ENCODE measurements around the gene DST. TPM values are rescaled to one million over a fixed set of nuclear protein-coding genes. Genes with fewer than 3 reads are reported as not detected.

The DST gene
- total RNA-seq, 1 experiment from 2014 or later: 132 TPM

DNA sequence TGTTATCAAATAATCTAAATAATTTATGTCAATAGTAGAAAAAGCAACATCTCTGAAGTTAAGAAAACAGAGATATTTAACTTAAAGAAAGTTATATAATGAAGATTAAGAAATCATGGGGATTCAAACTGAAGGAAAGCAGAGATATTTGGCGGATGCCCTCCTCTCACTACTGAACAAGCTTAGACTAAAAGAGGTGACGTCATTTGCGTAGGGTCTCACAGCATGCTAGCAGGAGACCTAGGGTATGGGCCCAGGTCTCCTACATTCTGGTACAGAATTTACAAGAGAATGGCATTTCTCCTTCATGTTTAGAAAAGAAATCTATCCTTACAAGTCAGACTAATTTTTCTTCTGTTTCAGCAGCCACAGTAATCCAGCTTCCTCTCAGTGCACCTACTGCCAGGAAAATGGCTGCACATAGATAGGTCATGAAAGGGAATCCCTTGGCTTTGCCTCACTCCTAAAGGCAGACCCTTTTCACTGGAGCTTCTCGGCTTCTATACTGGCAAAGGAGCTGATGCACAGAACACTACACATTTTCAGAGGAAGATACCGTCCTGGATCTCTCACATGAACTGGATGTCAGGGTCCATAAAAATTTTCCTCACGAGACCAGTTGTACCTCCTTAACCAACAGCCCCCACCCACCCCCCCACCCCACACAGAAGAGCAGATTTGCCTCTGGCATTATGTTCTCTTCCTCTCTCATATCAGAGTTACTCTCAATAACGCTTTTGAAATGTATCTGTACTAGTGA, 41.8 kb upstream of the DST start:
- ATAC-seq (peak; percentile 26; the same call in 1 of the 2 replicates), DNase-seq (ENCODE audit: low spot score) (no peak)
- Mint-ChIP-seq H3K4me1 (peaks cover 17% of the 10 kb centered on the region), H3K27ac (no peak overlapping the region), H3K27me3 (ENCODE audit: low read depth) (no peaks in the 10 kb centered on the region), H3K36me3 (no peaks in the 10 kb centered on the region), H3K9me3 (no peaks in the 10 kb centered on the region), H3K4me3 (no peak overlapping the region)
- TF ChIP-seq NR1H2 (CRISPR knock-in tag; IDR thresholded peaks at IDR 0.05) (no peak), ZNF671 (CRISPR knock-in tag; IDR thresholded peaks at IDR 0.05) (no peak), ZNF416 (CRISPR knock-in tag; IDR thresholded peaks at IDR 0.05) (no peak), IRF2 (CRISPR knock-in tag; IDR thresholded peaks at IDR 0.05; ENCODE audit: borderline replicate concordance, low read depth) (no peak)
- TF ChIP-seq, protein P1, sequence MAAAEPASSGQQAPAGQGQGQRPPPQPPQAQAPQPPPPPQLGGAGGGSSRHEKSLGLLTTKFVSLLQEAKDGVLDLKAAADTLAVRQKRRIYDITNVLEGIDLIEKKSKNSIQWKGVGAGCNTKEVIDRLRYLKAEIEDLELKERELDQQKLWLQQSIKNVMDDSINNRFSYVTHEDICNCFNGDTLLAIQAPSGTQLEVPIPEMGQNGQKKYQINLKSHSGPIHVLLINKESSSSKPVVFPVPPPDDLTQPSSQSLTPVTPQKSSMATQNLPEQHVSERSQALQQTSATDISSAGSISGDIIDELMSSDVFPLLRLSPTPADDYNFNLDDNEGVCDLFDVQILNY (CRISPR knock-in tag; IDR thresholded peaks at IDR 0.05): no peak
- TF ChIP-seq, protein P2, sequence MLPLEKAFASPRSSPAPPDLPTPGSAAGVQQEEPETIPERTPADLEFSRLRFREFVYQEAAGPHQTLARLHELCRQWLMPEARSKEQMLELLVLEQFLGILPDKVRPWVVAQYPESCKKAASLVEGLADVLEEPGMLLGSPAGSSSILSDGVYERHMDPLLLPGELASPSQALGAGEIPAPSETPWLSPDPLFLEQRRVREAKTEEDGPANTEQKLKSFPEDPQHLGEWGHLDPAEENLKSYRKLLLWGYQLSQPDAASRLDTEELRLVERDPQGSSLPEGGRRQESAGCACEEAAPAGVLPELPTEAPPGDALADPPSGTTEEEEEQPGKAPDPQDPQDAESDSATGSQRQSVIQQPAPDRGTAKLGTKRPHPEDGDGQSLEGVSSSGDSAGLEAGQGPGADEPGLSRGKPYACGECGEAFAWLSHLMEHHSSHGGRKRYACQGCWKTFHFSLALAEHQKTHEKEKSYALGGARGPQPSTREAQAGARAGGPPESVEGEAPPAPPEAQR (CRISPR knock-in tag; IDR thresholded peaks at IDR 0.05): no peak
- POLR2A ChIA-PET: no interaction called here
- CTCF ChIA-PET: interaction anchor here (0.8 to 1.0 kb wide), 2 partner anchors 14 to 25 kb away, joined by 3 to 4 read pairs; no protein-coding TSS in a partner anchor

DNA sequence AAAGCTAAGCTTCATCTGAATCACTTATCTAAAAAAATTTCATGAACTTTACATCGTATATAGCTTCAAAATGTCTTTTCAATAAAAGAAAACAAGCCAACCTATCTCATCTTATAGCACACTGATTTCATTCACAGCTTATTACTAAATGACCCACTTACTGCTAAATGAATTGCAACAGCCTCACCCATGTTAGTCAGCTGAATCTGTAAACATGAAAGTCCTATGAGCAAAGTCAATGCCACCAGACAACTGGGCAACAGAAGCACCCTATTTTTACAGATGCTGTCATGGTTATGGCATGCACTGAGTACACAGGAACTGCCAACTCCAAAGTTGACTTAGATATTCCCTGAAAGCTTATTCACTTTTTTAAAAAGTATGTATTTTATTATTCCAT, 41.2 kb upstream of the DST start:
- Mint-ChIP-seq H3K36me3 (no peaks in the 10 kb centered on the region), H3K4me3 (no peak overlapping the region), H3K4me1 (peaks cover 13% of the 10 kb centered on the region), H3K27ac (no peak overlapping the region; the same call in 1 of the 2 replicates), H3K27me3 (ENCODE audit: low read depth) (no peaks in the 10 kb centered on the region), H3K9me3 (no peaks in the 10 kb centered on the region)
- ATAC-seq (no peak), DNase-seq (ENCODE audit: low spot score) (no peak)
- TF ChIP-seq GABPB1 (CRISPR knock-in tag; IDR thresholded peaks at IDR 0.05) (peak; percentile 95), RELA (CRISPR knock-in tag; IDR thresholded peaks at IDR 0.05; ENCODE audit: borderline replicate concordance) (no peak)
- ChIA-PET CTCF (interaction anchor here (0.7 to 1.0 kb wide), 2 partner anchors 15 to 168 kb away, joined by 3 read pairs; no protein-coding TSS in a partner anchor), POLR2A (no interaction called here)

DNA sequence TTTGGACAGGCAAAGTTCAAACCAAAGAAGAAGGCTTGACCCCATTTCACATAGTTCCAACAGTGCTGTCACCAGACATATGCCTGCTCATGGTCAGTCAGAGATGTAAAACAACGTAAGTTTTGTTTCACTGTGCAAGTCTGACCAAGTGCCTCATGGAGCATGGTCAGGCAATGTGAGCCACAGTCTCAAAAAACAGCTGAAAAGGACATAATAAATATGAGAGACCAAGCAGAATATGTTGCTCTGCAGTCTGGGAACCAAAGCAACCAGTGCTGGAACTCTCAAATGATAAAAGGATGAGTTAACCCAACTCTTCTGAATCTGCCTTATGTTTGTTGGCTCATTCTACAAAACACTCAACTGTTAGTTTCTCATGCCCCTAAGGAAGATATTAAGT, 39.9 kb upstream of the DST start:
- no peak for ATAC-seq
- peaks cover 9% of the 10 kb centered on the region for H3K4me1 Mint-ChIP-seq
- DNase-seq (ENCODE audit: low spot score): no peak
- no peaks in the 10 kb centered on the region for H3K27me3 Mint-ChIP-seq (ENCODE audit: low read depth)
- ChIA-PET CTCF (no interaction called here), POLR2A (no interaction called here)
- no peak overlapping the region for H3K4me3 Mint-ChIP-seq
- no peaks in the 10 kb centered on the region for H3K9me3 Mint-ChIP-seq
- H3K27ac Mint-ChIP-seq: no peak overlapping the region
- no peaks in the 10 kb centered on the region for H3K36me3 Mint-ChIP-seq
- no peak for TF ChIP-seq ZNF263 (CRISPR knock-in tag; IDR thresholded peaks at IDR 0.05; ENCODE audit: low read depth)
- TF ChIP-seq TEAD4 (CRISPR knock-in tag; IDR thresholded peaks at IDR 0.05): no peak
- TF ChIP-seq, protein P3, sequence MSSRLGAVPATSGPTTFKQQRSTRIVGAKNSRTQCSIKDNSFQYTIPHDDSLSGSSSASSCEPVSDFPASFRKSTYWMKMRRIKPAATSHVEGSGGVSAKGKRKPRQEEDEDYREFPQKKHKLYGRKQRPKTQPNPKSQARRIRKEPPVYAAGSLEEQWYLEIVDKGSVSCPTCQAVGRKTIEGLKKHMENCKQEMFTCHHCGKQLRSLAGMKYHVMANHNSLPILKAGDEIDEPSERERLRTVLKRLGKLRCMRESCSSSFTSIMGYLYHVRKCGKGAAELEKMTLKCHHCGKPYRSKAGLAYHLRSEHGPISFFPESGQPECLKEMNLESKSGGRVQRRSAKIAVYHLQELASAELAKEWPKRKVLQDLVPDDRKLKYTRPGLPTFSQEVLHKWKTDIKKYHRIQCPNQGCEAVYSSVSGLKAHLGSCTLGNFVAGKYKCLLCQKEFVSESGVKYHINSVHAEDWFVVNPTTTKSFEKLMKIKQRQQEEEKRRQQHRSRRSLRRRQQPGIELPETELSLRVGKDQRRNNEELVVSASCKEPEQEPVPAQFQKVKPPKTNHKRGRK (CRISPR knock-in tag; IDR thresholded peaks at IDR 0.05; ENCODE audit: borderline replicate concordance): no peak
- no peak for TF ChIP-seq IRF2 (CRISPR knock-in tag; IDR thresholded peaks at IDR 0.05; ENCODE audit: borderline replicate concordance, low read depth)
- TF ChIP-seq ZNF219 (CRISPR knock-in tag; IDR thresholded peaks at IDR 0.05; ENCODE audit: borderline replicate concordance): no peak
- TF ChIP-seq CREM (CRISPR knock-in tag; IDR thresholded peaks at IDR 0.05): no peak
- no peak for TF ChIP-seq NR2C2 (CRISPR knock-in tag; IDR thresholded peaks at IDR 0.05)
- no peak for TF ChIP-seq JAZF1 (CRISPR knock-in tag; IDR thresholded peaks at IDR 0.05)
- no peak for TF ChIP-seq TCF7 (CRISPR knock-in tag; IDR thresholded peaks at IDR 0.05; ENCODE audit: low read depth)
- TF ChIP-seq, protein P4, sequence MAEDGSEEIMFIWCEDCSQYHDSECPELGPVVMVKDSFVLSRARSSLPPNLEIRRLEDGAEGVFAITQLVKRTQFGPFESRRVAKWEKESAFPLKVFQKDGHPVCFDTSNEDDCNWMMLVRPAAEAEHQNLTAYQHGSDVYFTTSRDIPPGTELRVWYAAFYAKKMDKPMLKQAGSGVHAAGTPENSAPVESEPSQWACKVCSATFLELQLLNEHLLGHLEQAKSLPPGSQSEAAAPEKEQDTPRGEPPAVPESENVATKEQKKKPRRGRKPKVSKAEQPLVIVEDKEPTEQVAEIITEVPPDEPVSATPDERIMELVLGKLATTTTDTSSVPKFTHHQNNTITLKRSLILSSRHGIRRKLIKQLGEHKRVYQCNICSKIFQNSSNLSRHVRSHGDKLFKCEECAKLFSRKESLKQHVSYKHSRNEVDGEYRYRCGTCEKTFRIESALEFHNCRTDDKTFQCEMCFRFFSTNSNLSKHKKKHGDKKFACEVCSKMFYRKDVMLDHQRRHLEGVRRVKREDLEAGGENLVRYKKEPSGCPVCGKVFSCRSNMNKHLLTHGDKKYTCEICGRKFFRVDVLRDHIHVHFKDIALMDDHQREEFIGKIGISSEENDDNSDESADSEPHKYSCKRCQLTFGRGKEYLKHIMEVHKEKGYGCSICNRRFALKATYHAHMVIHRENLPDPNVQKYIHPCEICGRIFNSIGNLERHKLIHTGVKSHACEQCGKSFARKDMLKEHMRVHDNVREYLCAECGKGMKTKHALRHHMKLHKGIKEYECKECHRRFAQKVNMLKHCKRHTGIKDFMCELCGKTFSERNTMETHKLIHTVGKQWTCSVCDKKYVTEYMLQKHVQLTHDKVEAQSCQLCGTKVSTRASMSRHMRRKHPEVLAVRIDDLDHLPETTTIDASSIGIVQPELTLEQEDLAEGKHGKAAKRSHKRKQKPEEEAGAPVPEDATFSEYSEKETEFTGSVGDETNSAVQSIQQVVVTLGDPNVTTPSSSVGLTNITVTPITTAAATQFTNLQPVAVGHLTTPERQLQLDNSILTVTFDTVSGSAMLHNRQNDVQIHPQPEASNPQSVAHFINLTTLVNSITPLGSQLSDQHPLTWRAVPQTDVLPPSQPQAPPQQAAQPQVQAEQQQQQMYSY (CRISPR knock-in tag; IDR thresholded peaks at IDR 0.05): no peak
- TF ChIP-seq, protein P5, sequence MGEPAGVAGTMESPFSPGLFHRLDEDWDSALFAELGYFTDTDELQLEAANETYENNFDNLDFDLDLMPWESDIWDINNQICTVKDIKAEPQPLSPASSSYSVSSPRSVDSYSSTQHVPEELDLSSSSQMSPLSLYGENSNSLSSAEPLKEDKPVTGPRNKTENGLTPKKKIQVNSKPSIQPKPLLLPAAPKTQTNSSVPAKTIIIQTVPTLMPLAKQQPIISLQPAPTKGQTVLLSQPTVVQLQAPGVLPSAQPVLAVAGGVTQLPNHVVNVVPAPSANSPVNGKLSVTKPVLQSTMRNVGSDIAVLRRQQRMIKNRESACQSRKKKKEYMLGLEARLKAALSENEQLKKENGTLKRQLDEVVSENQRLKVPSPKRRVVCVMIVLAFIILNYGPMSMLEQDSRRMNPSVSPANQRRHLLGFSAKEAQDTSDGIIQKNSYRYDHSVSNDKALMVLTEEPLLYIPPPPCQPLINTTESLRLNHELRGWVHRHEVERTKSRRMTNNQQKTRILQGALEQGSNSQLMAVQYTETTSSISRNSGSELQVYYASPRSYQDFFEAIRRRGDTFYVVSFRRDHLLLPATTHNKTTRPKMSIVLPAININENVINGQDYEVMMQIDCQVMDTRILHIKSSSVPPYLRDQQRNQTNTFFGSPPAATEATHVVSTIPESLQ (CRISPR knock-in tag; IDR thresholded peaks at IDR 0.05): no peak
- TF ChIP-seq ZNF121 (CRISPR knock-in tag; IDR thresholded peaks at IDR 0.05): no peak

Measured in WTC11 (cell line).